Measurements from ENCODE around the gene CRYBB1.

- no peak for TF ChIP-seq TAF1 (IDR thresholded peaks at IDR 0.05; ENCODE audit: low read depth, low read length)
- no peak for TF ChIP-seq POLR2A (IDR thresholded peaks at IDR 0.05; ENCODE audit: low read depth, low read length)
- TF ChIP-seq POLR2AphosphoS5 (IDR thresholded peaks at IDR 0.05; ENCODE audit: low read depth, low read length), result no peak
- TF ChIP-seq SPI1 (IDR thresholded peaks at IDR 0.05; ENCODE audit: low read depth, low read length), result no peak
Observed at GRCh38 chr22:26589367-26589844, 28.4 kb downstream of the CRYBB1 start.

Data from GM12891 (cell line).